ENCODE measurements around the gene NFE2L3. TPM values are rescaled to one million over a fixed set of nuclear protein-coding genes. Genes with fewer than 3 reads are reported as not detected.

The NFE2L3 gene
- total and polyA plus RNA-seq, 2 donors (not counting 1 experiment from before 2014, with no cell fraction given), result 1.4 to 1.6 TPM

- peak; percentile 100 for DNase-seq
- peak within 1 kb of the TSS; percentile 99 for H3K4me3 Mint-ChIP-seq
- ChIA-PET CTCF (interaction anchor here (1.0 to 9.6 kb wide), 13 partner anchors 8 to 306 kb away, joined by 4 to 114 read pairs (median 19); partner anchors contain the start of genes NFE2L3 and SNX10), POLR2A (interaction anchor here (0.6 to 3.3 kb wide), 19 partner anchors 8 to 1540 kb away, joined by 3 to 23 read pairs (median 4); partner anchors contain the start of gene NFE2L3)
- H3K36me3 ChIP-seq (replicated peaks in 1 of 2; ENCODE audit: control extremely low read depth in 1 of 2, control insufficient read depth in 1 of 2, extremely low read depth in 1 of 2, insufficient read depth in 2 of 2, low read length in 1 of 2), result peaks cover 0 to 40% of the 10 kb centered on the region in 2 experiments
- WGBS (ENCODE audit: insufficient coverage), result under 1% methylated on average over 65 of the region's 71 CpGs
- peak within 1 kb of the TSS; percentile 82 for H3K4me2 ChIP-seq (replicated peaks; ENCODE audit: low read depth, low read length, poor library complexity, severe bottlenecking)
- H3K4me1 ChIP-seq (ENCODE audit: control insufficient read depth in 2 of 2, insufficient read depth in 2 of 2, low read length in 2 of 2), result peaks cover 37 to 40% of the 10 kb centered on the region in 2 donors
- TF ChIP-seq EZH2 (IDR thresholded peaks at IDR 0.05; ENCODE audit: borderline replicate concordance, insufficient read depth, low read depth, low read length, poor library complexity, severe bottlenecking), result no peak
- TF ChIP-seq CTCF (IDR thresholded peaks at IDR 0.05), result no peak
- H3K9ac ChIP-seq (ENCODE audit: low read length), result peak within 1 kb of the TSS; percentile 100
- H3K9me3 ChIP-seq (ENCODE audit: control extremely low read depth in 1 of 3, control insufficient read depth in 2 of 3, insufficient read depth in 1 of 3, low read length in 2 of 3), result no peaks in the 10 kb centered on the region
- peak within 1 kb of the TSS; percentile 100 for H3K27ac Mint-ChIP-seq
- intact Hi-C loops (cut with micrococcal nuclease), result loop anchor here (1.0 to 2.0 kb wide), 5 partner anchors 92 to 250 kb away; no protein-coding TSS in a partner anchor
- H3K4me3 ChIP-seq (ENCODE audit: control extremely low read depth in 1 of 5, extremely low read depth in 1 of 5, insufficient read depth in 1 of 5, low read depth in 2 of 5, low read length in 4 of 5), result peak within 1 kb of the TSS; percentile 80 to 100 (median 100)
- H3K27me3 Mint-ChIP-seq, result no peaks in the 10 kb centered on the region
- peaks cover 53% of the 10 kb centered on the region for H3K4me1 Mint-ChIP-seq
- peaks cover 63% of the 10 kb centered on the region for H4K20me1 ChIP-seq (ENCODE audit: control insufficient read depth, insufficient read depth, low read length, poor library complexity, severe bottlenecking)
- H3K27me3 ChIP-seq (replicated peaks in 1 of 4; ENCODE audit: control extremely low read depth in 1 of 4, control insufficient read depth in 3 of 4, insufficient read depth in 4 of 4, low read length in 3 of 4), result no peaks in the 10 kb centered on the region
- peak within 1 kb of the TSS; percentile 97 to 99 for H3K27ac ChIP-seq (ENCODE audit: low read length in 2 of 2)
- ATAC-seq (ENCODE audit: low read depth), result peak; percentile 65
- peak within 1 kb of the TSS; percentile 77 for H2AFZ ChIP-seq (ENCODE audit: insufficient read depth, low read depth, low read length, poor library complexity, severe bottlenecking)
- H3K79me2 ChIP-seq (ENCODE audit: control insufficient read depth, insufficient read depth, low read length), result peaks cover 84% of the 10 kb centered on the region
- H3K9me3 Mint-ChIP-seq (ENCODE audit: insufficient read depth), result no peaks in the 10 kb centered on the region
Measured at GRCh38 chr7:26200444-26201246, 48.6 kb downstream of the NFE2L3 start, which contains the start of gene HNRNPA2B1. HNRNPA2B1 (minus strand) TSS chr7:26200746; CDS start chr7:26200577, 169 bp downstream.
